ENCODE data around the gene FBXL22. TPM values are rescaled to one million over a fixed set of nuclear protein-coding genes. Genes with fewer than 3 reads are reported as not detected.

The FBXL22 gene
- total and polyA plus RNA-seq, 10 donors: 0.13 to 1.7 (median 0.93) TPM

DNA sequence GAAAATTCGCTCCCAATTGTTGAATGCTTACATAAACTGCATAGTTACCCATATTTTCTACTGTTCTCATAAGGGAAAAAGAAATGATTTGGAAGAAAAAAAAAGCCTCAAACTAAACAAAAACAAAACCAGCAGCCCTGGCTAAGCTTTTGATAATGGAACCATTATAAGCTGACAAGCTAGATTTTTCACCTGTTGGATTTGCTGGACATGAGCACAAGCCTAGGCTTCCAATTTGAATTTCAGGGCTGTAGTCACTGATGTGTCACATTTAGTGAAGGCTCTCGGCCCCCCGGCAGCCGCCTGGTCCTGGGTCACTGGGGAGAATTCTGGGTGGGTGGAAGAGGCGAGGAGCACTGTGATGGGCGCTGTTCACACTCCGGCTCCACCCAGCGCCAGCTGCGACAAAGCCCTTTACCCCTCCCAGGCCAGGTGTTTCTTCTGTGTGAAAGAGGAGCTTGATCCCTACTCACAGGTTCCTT, 4.6 kb downstream of the FBXL22 start:
- Histone ChIP-seq H3K4me1 (peaks cover 17 to 88% (median 59%) of the 10 kb centered on the region in 6 donors), H3K27ac (peak overlapping the region; percentile 77 to 93 (median 90)), H3K27me3 (replicated peaks in 1 of 7) (no peaks in the 10 kb centered on the region), H3K36me3 (peaks cover 0 to 22% (median 0%) of the 10 kb centered on the region in 6 donors), H3K9me3 (no peaks in the 10 kb centered on the region), H3K4me3 (peak overlapping the region; percentile 54 to 93 (median 67))
- intact Hi-C loops (cut with DNase I; ENCODE audit: low total_unique reads): loop anchor here (10.0 kb wide), 1 partner anchor 463 kb away; no protein-coding TSS in a partner anchor
- peak in 1 of 3 donors; percentile 36 for TF ChIP-seq POLR2AphosphoS5 (IDR thresholded peaks at IDR 0.05)
- TF ChIP-seq POLR2A (IDR thresholded peaks at IDR 0.05): no peak
- WGBS, 5 donors: 25 to 39% (median 35%) methylated on average over 9 of the region's 9 CpGs
- no peak for DNase-seq

- 91 to 96% (median 93%) methylated on average over 3 of the region's 3 CpGs for WGBS, 5 donors
- Histone ChIP-seq H3K27ac (no peak overlapping the region), H3K4me1 (peaks cover 17 to 81% (median 54%) of the 10 kb centered on the region in 6 donors), H3K4me3 (no peak overlapping the region), H3K27me3 (replicated peaks in 1 of 7) (no peaks in the 10 kb centered on the region), H3K36me3 (peaks cover 0 to 30% (median 5%) of the 10 kb centered on the region in 6 donors), H3K9me3 (no peaks in the 10 kb centered on the region)
- intact Hi-C loops (cut with DNase I; ENCODE audit: low total_unique reads): loop anchor here (10.0 kb wide), 1 partner anchor 462 kb away; no protein-coding TSS in a partner anchor
- TF ChIP-seq POLR2AphosphoS5 (IDR thresholded peaks at IDR 0.05): no peak
- no peak for TF ChIP-seq POLR2A (IDR thresholded peaks at IDR 0.05)
- TF ChIP-seq CTCF (IDR thresholded peaks at IDR 0.05 in 8 of 11, conservative IDR thresholded peaks at IDR 0.05 in 3 of 11): no peak
- no peak for DNase-seq
Observed at GRCh38 chr15:63602595-63602994, 5.4 kb downstream of the FBXL22 start.

GRCh38 chr15:63603516-63603915, 6.3 kb downstream of the FBXL22 start:
- TF ChIP-seq CTCF (IDR thresholded peaks at IDR 0.05 in 8 of 11, conservative IDR thresholded peaks at IDR 0.05 in 3 of 11): no peak
- no peak for TF ChIP-seq POLR2AphosphoS5 (IDR thresholded peaks at IDR 0.05)
- TF ChIP-seq POLR2A (IDR thresholded peaks at IDR 0.05): no peak

GRCh38 chr15:63604281-63604680, 7.1 kb downstream of the FBXL22 start:
- H3K27me3 ChIP-seq (replicated peaks in 1 of 7): no peaks in the 10 kb centered on the region
- peaks cover 0 to 47% (median 21%) of the 10 kb centered on the region in 6 donors for H3K36me3 ChIP-seq
- TF ChIP-seq POLR2AphosphoS5 (IDR thresholded peaks at IDR 0.05) (no peak), CTCF (IDR thresholded peaks at IDR 0.05 in 8 of 11, conservative IDR thresholded peaks at IDR 0.05 in 3 of 11) (no peak), POLR2A (IDR thresholded peaks at IDR 0.05) (no peak)
- no peak for DNase-seq
- WGBS, 5 donors: 95 to 100% (median 98%) methylated on average over 2 of the region's 2 CpGs
- H3K4me1 ChIP-seq: peaks cover 17 to 64% (median 46%) of the 10 kb centered on the region in 6 donors
- H3K9me3 ChIP-seq: no peaks in the 10 kb centered on the region
- no peak overlapping the region for H3K27ac ChIP-seq
- no peak overlapping the region for H3K4me3 ChIP-seq
- intact Hi-C loops (cut with DNase I; ENCODE audit: low total_unique reads): loop anchor here (10.0 kb wide), 1 partner anchor 461 kb away; no protein-coding TSS in a partner anchor

More at GRCh38 chr15:63603516-63603915, 6.3 kb downstream of the FBXL22 start:
- 88 to 96% (median 95%) methylated on average over 4 of the region's 4 CpGs for WGBS, 5 donors
- Histone ChIP-seq H3K4me1 (peaks cover 17 to 71% (median 51%) of the 10 kb centered on the region in 6 donors), H3K9me3 (no peaks in the 10 kb centered on the region), H3K4me3 (no peak overlapping the region), H3K27ac (no peak overlapping the region), H3K27me3 (replicated peaks in 1 of 7) (no peaks in the 10 kb centered on the region), H3K36me3 (peaks cover 0 to 39% (median 13%) of the 10 kb centered on the region in 6 donors)
- intact Hi-C loops (cut with DNase I; ENCODE audit: low total_unique reads): loop anchor here (10.0 kb wide), 1 partner anchor 461 kb away; no protein-coding TSS in a partner anchor
- DNase-seq: no peak
